Measurements from ENCODE around the gene CPNE6. TPM values are rescaled to one million over a fixed set of nuclear protein-coding genes. Genes with fewer than 3 reads are reported as not detected.
A peak's percentile ranks its signal among the peaks of the same experiment; 100 is the strongest.
"Not testable (repeated sequence)": the region's sequence is repeated elsewhere in the genome, so short reads cannot be mapped to it uniquely, and the experiment has no call there.

CPNE6 gene
- polyA plus RNA-seq (2013, experiment 1 of 2): not detected
- not detected for polyA plus RNA-seq (2013, experiment 2 of 2)

DNA sequence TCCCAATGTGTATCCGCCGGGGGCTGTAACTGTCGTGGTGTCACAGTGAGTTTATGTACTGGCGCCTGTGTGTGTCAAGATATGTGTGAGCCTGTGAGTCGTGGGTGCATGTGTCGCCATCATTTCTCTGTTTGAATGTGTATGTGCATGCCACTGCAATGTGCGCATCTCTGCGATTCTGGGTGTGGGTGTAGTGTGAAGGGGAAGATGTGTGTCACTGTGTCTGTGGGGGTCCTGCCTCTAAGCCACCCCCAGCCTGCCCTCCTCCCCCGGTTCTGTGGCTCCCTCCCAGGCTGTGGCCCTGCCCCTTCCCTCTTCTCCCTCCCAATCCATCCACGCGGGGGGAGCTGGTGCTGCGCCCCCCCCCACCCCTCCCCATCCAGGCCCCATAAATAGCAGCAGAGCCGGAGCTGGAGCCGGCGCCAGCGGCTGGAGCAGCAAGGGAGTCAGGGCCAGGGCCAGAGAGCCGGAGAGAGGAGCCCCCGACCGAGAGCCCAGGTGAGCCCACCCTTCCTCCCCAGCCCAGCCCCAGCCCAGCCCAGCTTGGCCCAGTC, at the start of gene CPNE6:
TSS of gene CPNE6 (plus strand) at position 419 of the 554 bp plus-strand sequence. CDS start 1,375 bp downstream, outside the sequence.
- no peaks in the 10 kb centered on the region for H3K36me3 ChIP-seq (ENCODE audit: insufficient read depth, low read length)
- no peaks in the 10 kb centered on the region for H3K4me1 ChIP-seq (ENCODE audit: insufficient read depth, low read length)
- no peak within 1 kb of the TSS for H3K9ac ChIP-seq (ENCODE audit: low read depth, low read length)
- H3K9me3 ChIP-seq (ENCODE audit: insufficient read depth, low read depth, low read length): no peaks in the 10 kb centered on the region
- H3K27me3 ChIP-seq (ENCODE audit: insufficient read depth, low read length): no peaks in the 10 kb centered on the region
- no peak within 1 kb of the TSS for H3K4me3 ChIP-seq (ENCODE audit: low read length)
- WGBS: 84% methylated on average over 19 of the region's 19 CpGs
- H3K27ac ChIP-seq (ENCODE audit: low read depth, low read length): no peak within 1 kb of the TSS

DNA sequence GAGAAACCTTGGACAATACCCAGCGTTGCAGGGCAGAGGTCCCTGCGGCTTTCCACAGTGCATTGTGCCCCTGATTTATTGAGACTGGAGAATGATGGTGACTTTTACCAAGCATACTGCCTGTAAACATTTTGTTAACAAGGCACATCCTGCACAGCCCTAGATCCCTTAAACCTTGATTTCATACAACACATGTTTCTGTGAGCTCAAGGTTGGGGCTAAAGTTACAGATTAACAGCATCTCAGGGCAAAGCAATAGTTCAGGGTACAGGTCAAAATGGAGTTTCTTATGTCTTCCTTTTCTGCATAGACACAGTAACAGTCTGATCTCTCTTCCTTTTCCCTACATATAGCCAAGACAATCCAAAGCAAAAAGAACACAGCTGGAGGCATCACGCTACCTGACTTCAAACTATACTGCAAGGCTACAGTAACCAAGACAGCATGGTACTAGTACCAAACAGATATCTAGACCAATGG, 46.4 kb upstream of the CPNE6 start:
- not testable (repeated sequence) for H3K9me3 ChIP-seq (ENCODE audit: insufficient read depth, low read depth, low read length)
- 90% methylated on average over 3 of the region's 3 CpGs for WGBS

DNA sequence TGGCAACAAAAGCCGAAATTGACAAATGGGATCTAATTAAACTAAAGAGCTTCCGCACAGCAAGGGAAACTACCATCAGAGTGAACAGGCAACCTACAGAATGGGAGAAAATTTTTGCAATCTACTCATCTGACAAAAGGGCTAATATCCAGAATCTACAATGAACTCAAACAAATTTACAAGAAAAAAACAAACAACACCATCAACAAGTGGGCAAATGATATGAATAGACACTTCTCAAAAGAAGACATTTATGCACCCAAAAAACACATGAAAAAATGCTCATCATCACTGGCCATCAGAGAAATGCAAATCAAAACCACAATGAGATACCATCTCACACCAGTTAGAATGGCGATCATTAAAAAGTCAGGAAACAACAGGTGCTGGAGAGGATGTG, 41.7 kb upstream of the CPNE6 start:
- not testable (repeated sequence) for H3K9me3 ChIP-seq (ENCODE audit: insufficient read depth, low read depth, low read length); H3K27me3 ChIP-seq (ENCODE audit: insufficient read depth, low read length); H3K9ac ChIP-seq (ENCODE audit: low read depth, low read length); H3K36me3 ChIP-seq (ENCODE audit: insufficient read depth, low read length); H3K4me1 ChIP-seq (ENCODE audit: insufficient read depth, low read length); H3K27ac ChIP-seq (ENCODE audit: low read depth, low read length); H3K4me3 ChIP-seq (ENCODE audit: low read length)
- 100% methylated on average over 1 of the region's 3 CpGs for WGBS

More for the DNA sequence above, 46.4 kb upstream of the CPNE6 start:
- H3K27me3 ChIP-seq (ENCODE audit: insufficient read depth, low read length); H3K9ac ChIP-seq (ENCODE audit: low read depth, low read length); H3K4me1 ChIP-seq (ENCODE audit: insufficient read depth, low read length); H3K4me3 ChIP-seq (ENCODE audit: low read length); H3K36me3 ChIP-seq (ENCODE audit: insufficient read depth, low read length); H3K27ac ChIP-seq (ENCODE audit: low read depth, low read length): not testable (repeated sequence)

DNA sequence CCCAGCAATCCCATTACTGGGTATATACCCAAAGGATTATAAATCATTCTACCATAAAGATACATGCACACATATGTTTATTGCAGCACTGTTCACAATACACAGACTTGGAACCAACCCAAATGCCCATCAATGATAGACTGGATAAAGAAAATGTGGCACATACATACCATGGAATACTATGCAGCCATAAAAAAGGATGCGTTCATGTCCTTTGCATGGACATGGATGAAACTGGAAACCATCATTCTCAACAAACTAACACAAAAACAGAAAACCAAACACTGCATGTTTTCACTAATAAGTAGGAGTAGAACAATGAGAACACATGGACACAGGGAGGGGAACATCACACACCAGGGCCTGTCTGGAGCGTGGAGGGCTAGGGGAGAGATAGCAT, 40.0 kb upstream of the CPNE6 start:
- H3K27me3 ChIP-seq (ENCODE audit: insufficient read depth, low read length); H3K36me3 ChIP-seq (ENCODE audit: insufficient read depth, low read length); H3K9ac ChIP-seq (ENCODE audit: low read depth, low read length); H3K27ac ChIP-seq (ENCODE audit: low read depth, low read length); H3K9me3 ChIP-seq (ENCODE audit: insufficient read depth, low read depth, low read length); H3K4me3 ChIP-seq (ENCODE audit: low read length); H3K4me1 ChIP-seq (ENCODE audit: insufficient read depth, low read length): not testable (repeated sequence)
- WGBS: 97% methylated on average over 2 of the region's 2 CpGs

DNA sequence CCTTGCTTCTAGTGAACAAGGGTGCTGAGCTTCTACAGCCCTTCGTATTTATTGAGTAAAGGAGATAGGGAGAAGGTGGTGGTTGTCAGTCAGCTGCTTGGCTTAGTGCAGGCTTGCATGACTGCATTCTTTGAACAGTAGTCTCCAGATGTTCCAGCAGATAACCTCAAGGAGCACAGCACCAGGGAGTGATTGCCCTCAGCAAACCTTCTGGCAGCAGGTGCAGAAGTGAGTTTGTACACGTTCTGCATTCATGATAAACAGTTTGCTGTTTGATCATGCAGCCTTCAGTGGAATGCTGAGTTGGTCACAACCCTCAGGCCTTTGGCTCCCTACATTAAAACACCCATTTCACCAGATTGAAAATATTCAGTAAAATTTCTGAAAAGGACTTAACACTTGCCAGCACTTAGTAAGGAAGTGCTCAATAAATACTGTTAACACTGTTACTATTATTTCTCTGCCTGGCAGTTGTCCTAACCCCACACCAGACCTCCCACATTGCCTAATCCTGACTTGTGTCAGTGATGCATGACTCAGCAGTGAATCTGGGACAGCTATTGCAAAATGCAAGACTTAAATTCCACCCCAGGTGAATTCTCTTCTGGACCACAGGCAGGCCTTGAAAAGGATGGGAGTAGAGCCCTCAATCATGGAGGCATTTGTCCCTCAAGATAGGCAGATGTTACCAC, 38.5 kb upstream of the CPNE6 start:
- H3K9me3 ChIP-seq (ENCODE audit: insufficient read depth, low read depth, low read length): no peaks in the 10 kb centered on the region
- H3K27me3 ChIP-seq (ENCODE audit: insufficient read depth, low read length): no peaks in the 10 kb centered on the region
- H3K4me3 ChIP-seq (ENCODE audit: low read length): no peak overlapping the region
- H3K27ac ChIP-seq (ENCODE audit: low read depth, low read length): no peak overlapping the region
- no peaks in the 10 kb centered on the region for H3K4me1 ChIP-seq (ENCODE audit: insufficient read depth, low read length)
- 84% methylated on average over 2 of the region's 2 CpGs for WGBS
- H3K36me3 ChIP-seq (ENCODE audit: insufficient read depth, low read length): no peaks in the 10 kb centered on the region
- H3K9ac ChIP-seq (ENCODE audit: low read depth, low read length): no peak overlapping the region

DNA sequence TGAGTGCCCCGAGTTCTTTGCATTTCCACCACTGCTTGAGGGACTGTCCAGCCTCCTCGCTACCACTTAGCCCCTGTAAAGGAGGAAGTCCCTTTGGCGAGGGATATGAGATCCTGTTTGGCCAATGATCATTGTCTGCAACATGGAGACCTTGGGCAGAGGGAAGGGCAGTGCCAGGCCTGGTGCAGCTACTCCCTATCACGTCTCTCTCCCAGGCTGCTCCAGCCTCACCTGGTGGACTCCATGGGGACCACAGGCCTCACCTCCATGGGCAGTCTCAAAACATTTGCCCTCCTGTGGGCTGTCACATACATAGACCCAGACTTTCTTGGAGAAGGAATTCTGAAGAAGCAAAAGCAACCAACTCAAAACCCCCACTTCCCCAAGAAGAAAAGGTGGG, 35.6 kb upstream of the CPNE6 start:
- 55% methylated on average over 2 of the region's 4 CpGs for WGBS
- H3K27me3 ChIP-seq (ENCODE audit: insufficient read depth, low read length); H3K4me1 ChIP-seq (ENCODE audit: insufficient read depth, low read length); H3K36me3 ChIP-seq (ENCODE audit: insufficient read depth, low read length); H3K9ac ChIP-seq (ENCODE audit: low read depth, low read length); H3K9me3 ChIP-seq (ENCODE audit: insufficient read depth, low read depth, low read length); H3K27ac ChIP-seq (ENCODE audit: low read depth, low read length): not testable (repeated sequence)
- H3K4me3 ChIP-seq (ENCODE audit: low read length): peak overlapping the region; percentile 83

DNA sequence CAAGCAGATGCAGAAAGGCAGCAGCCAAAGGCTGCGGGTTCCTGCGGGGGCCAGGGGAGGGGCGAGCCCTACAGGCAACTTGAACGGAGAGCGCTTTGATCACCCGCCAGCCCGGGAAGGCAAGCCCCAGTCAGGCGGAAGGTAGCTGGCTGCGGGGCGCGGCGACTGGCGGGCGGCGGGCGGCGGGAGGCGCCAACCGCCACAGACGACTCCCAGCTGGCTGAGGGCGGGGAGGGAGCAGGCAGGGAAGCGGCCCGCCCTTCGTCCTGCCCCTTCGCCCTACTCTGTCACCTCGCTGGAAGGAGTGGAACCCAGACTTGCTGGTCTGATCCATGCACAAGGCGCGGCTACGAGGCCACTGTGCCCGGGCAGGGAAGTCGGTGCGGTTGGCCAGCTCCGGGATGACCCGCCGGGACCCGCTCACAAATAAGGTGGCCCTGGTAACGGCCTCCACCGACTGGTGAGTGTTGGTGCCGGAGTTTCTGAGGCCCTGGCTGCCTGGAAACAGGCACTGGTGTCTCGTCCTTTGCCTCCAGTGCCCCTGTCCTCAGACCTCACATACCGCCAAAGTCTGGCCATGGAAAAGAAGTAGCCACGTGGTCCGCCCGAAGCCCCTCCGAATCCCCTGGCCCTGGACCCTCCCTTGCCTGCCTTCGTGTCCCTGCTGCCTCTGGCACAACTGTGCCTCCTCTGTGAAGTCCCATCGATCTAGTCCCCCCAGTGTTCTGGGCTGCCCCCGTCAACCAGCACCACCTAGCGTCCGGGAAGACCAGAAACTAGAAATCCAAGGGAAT, 35.0 kb upstream of the CPNE6 start:
- H3K9ac ChIP-seq (ENCODE audit: low read depth, low read length): peak overlapping the region; percentile 60
- H3K27ac ChIP-seq (ENCODE audit: low read depth, low read length): no peak overlapping the region; the same call in 1 of the 2 replicates
- H3K4me3 ChIP-seq (ENCODE audit: low read length): peak overlapping the region; percentile 83
- under 1% methylated on average over 50 of the region's 50 CpGs for WGBS
- H3K36me3 ChIP-seq (ENCODE audit: insufficient read depth, low read length): no peaks in the 10 kb centered on the region
- no peaks in the 10 kb centered on the region for H3K4me1 ChIP-seq (ENCODE audit: insufficient read depth, low read length)
- H3K9me3 ChIP-seq (ENCODE audit: insufficient read depth, low read depth, low read length): no peaks in the 10 kb centered on the region
- no peaks in the 10 kb centered on the region for H3K27me3 ChIP-seq (ENCODE audit: insufficient read depth, low read length)

DNA sequence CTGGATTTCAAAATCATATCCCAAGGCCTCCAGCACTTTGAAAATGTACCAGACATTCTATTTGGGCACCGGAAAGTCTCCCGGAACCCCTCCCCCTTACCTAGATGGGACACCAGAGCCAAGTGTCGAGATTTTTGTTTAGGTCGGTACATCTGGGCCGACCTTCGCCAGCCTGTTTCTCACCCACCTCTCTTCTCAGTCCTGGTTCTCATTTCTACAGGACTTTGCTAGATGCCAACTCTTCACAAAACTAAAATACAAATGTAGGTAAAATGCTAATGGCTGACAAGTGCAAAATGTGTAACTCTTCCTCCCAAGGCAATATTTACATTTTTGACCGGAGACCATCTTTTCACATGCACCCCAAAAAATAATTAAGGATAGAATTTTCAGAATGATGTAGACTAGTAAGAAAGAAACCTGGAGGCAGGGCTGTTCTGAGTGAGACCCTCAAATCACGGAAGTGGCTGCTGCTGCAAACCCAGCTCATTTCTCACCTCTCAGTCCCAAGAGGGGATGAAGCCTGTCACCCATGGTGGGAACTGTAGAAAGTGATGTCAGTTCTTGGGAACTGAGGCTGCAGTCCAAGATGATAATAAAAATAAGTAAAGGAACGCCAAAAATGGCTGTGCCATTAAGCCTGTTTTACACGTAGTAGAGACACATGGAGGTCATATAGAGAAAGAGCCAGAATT, 34.3 kb upstream of the CPNE6 start:
- WGBS: 56% methylated on average over 9 of the region's 10 CpGs
- H3K27ac ChIP-seq (ENCODE audit: low read depth, low read length); H3K9me3 ChIP-seq (ENCODE audit: insufficient read depth, low read depth, low read length); H3K36me3 ChIP-seq (ENCODE audit: insufficient read depth, low read length); H3K4me1 ChIP-seq (ENCODE audit: insufficient read depth, low read length); H3K27me3 ChIP-seq (ENCODE audit: insufficient read depth, low read length): not testable (repeated sequence)
- 0 out of 2 replicates have a peak overlapping the region, but pooled peaks have one; percentile 60 for H3K9ac ChIP-seq (ENCODE audit: low read depth, low read length)
- H3K4me3 ChIP-seq (ENCODE audit: low read length): peak overlapping the region; percentile 83

DNA sequence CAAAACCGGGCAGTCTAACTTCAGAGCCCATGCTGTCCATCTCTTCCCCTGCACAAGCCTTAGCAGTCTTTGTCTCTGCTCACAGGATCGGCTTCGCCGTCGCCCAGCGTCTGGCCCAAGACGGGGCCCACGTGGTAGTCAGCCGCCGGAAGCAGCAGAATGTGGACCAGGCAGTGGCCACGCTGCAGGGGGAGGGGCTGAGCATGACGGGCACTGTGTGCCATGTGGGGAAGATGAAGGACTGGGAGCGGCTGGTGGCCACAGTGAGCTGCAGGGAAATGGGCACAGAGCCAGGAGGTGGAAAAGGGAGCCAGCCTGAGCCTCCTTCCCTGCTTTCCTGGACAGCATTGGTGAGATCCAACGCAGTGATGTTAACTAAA, 33.7 kb upstream of the CPNE6 start:
- no peak overlapping the region for H3K9ac ChIP-seq (ENCODE audit: low read depth, low read length)
- WGBS: 84% methylated on average over 14 of the region's 14 CpGs
- no peaks in the 10 kb centered on the region for H3K36me3 ChIP-seq (ENCODE audit: insufficient read depth, low read length)
- H3K27me3 ChIP-seq (ENCODE audit: insufficient read depth, low read length): no peaks in the 10 kb centered on the region
- H3K4me3 ChIP-seq (ENCODE audit: low read length): no peak overlapping the region
- H3K27ac ChIP-seq (ENCODE audit: low read depth, low read length): no peak overlapping the region
- no peaks in the 10 kb centered on the region for H3K4me1 ChIP-seq (ENCODE audit: insufficient read depth, low read length)
- no peaks in the 10 kb centered on the region for H3K9me3 ChIP-seq (ENCODE audit: insufficient read depth, low read depth, low read length)

DNA sequence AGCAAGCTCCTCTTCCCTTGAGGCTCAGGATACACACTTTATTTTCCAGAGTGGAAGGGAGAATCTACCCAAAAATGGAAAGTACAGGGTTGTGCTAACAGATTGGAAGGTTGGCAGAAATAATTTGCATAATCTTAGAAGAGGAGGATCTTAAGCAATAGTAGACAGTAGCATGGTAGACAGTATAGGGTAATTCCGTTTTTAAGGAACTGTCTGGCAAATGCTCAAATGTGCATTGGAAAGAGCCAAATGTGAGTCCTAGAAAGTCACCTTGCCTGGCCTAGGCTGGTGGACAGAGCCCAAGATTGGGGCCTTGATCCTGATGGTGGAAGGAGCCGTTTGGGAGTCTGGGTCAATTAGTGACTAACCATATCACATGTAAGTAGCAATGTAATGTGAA, 32.7 kb upstream of the CPNE6 start:
- Histone ChIP-seq H3K4me1 (ENCODE audit: insufficient read depth, low read length) (no peaks in the 10 kb centered on the region), H3K27ac (ENCODE audit: low read depth, low read length) (no peak overlapping the region), H3K4me3 (ENCODE audit: low read length) (no peak overlapping the region), H3K9me3 (ENCODE audit: insufficient read depth, low read depth, low read length) (no peaks in the 10 kb centered on the region), H3K9ac (ENCODE audit: low read depth, low read length) (no peak overlapping the region), H3K27me3 (ENCODE audit: insufficient read depth, low read length) (no peaks in the 10 kb centered on the region; the same call in 1 of the 2 replicates), H3K36me3 (ENCODE audit: insufficient read depth, low read length) (no peaks in the 10 kb centered on the region)
- 84% methylated on average over 2 of the region's 2 CpGs for WGBS

DNA sequence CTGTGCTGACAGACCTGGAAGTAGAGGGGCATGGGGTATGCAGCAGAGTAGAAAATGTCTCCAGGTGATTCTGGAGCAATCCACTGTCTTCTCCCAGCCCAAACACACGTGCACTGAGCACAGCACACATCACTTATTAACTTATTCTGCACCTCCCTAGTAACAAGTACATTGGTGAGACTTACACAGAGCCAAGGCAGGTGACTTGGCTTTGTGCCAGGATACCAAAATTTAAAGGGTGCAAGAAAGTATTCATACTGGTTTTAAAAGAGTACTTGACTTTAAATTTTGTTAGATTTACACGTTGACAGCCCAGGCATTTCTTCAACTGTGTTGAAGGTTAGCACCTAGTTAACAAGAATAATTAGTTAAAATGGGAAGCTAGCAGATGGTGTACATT, 30.7 kb upstream of the CPNE6 start:
- no peaks in the 10 kb centered on the region for H3K4me1 ChIP-seq (ENCODE audit: insufficient read depth, low read length)
- H3K4me3 ChIP-seq (ENCODE audit: low read length): no peak overlapping the region
- no peaks in the 10 kb centered on the region; the same call in 1 of the 2 replicates for H3K27me3 ChIP-seq (ENCODE audit: insufficient read depth, low read length)
- no peak overlapping the region for H3K9ac ChIP-seq (ENCODE audit: low read depth, low read length)
- H3K9me3 ChIP-seq (ENCODE audit: insufficient read depth, low read depth, low read length): no peaks in the 10 kb centered on the region
- WGBS: 69% methylated on average over 2 of the region's 2 CpGs
- H3K36me3 ChIP-seq (ENCODE audit: insufficient read depth, low read length): no peaks in the 10 kb centered on the region
- H3K27ac ChIP-seq (ENCODE audit: low read depth, low read length): no peak overlapping the region

All from HUES64 (cell line).